ENCODE results near the gene SLC16A1.
"Not testable (repeated sequence)": the region's sequence is repeated elsewhere in the genome, so short reads cannot be mapped to it uniquely, and the experiment has no call there.

The SLC16A1 gene

DNA sequence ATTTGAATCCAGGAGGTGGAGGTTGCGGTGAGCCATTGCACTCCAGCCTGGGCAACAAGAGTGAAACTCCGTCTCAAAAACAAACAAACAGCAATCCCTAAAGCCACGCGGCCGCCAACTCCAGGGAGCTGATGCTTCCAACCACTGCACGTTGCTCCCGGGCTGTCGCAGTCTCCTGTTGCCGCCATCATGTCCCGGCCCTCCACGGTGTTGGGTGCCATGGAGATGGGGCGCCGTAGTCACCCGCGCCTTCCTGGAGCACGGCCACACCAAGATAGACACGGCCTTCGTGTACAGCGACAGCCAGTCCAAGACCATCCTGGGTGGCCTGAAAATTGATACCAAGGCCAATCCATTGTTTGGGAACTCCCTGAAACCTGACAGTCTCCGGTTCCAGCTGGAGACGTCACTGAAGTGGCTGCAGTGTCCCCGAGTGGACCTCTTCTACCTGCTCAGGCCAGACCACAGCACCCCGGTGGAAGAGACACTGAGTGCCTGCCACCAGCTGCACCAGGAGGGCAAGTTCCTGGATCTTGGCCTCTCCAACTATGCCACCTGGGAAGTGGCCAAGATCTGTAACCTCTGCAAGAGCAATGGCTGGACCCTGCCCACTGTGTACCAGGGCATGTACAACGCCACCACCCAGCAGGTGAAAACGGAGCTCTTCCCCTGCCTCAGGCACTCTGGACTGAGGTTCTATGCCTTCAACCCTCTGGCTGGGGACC lies 32.6 kb downstream of the SLC16A1 start:
- no peak for DNase-seq

DNA sequence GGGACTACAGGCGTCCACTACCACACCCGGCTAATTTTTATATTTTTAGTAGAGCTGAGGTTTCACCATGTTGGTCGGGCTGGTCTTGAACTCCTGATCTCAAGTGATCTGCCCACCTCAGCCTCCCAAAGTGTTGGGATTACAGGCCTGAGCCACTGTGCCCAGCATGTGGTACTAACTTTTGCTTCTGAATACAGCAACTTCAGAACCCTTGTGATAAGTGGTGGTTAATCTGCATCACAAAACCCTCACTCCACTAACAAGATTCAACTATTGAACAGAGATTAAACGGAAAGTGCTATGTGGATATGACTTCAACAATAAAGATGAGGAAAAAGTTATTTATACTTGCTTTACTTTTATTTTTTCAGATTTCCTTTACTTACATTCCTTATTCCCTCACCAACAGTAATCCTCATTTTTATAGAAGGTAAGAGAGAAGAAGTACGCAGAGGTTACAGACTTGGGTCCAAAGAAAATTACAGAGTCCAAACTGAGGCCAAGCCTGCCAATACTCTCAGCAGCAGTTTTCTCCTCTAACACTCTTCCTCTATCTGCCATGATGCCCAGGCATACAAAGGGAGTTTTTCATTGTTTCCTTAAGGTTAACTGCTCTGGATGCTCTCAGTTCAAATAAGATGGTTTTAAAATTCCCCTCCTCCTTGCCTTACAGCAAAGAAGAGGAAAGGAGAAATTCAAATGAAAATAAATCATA lies 44.3 kb downstream of the SLC16A1 start:
- no peak for DNase-seq

GRCh38 chr1:112909847-112910246 lies 46.1 kb downstream of the SLC16A1 start:
- no peak for DNase-seq

- peak; percentile 12 for DNase-seq
Measured at GRCh38 chr1:112906150-112906698, 49.8 kb downstream of the SLC16A1 start.

- no peak for DNase-seq
Measured at GRCh38 chr1:112905395-112906149, 50.4 kb downstream of the SLC16A1 start.

GRCh38 chr1:112904831-112905261 lies 51.1 kb downstream of the SLC16A1 start:
- no peak for DNase-seq

DNA sequence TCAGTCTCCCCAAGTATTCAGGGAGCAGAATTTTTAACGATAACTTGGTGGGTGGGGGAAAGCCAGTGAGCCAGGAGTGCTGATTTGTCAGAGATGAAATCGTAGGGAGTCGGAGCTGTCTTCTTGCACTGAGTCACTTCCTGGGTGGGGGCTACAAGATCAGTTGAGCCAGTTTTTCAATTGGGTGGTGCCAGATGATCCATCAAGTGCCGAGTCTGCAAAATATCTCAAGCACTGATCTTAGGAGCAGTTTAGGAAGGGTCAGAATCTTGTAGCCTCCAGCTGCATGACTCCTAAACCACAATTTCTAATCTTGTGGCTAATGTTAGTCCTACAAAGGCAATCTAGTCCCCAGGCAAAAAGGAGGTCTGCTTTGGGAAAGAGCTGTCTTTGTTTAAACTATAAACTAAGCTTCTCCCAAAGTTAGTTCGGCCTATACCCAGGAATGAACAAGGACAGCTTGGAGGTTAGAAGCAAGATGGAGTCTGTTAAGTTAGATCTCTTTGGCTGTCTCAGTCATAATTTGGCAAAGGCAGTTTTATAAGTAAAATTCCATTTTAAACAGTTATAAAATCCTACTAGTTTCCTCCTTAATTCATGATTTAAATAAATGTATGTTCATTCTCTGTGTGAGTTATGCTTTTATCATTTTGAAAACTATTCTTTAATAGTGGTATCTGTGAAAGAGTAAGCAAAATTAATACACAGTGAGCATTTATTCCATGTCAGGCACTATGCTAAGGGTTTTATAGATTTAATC lies 51.7 kb downstream of the SLC16A1 start:
- no peak for DNase-seq

- DNase-seq = no peak
Measured at GRCh38 chr1:112902221-112902620, 53.8 kb downstream of the SLC16A1 start.

DNA sequence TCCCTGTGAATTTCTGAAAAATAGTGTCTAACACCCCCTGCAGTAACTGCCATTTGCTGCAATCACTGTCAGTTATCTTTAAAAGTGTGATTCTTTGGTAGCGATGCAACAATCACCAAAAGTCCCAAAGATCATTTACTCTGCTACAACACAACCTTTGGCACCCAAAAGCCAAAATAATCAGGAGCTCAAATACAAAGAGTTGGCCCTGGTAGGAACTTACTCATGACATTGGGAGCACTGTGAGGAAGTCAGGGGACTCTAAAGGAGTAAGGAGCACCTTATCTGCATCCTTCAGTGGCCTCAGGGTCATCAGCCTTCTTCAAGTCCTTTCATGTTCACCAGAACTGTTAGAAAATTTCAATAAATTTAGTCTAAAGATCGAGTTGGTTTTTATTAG lies 54.6 kb downstream of the SLC16A1 start:
- no peak for DNase-seq

DNA sequence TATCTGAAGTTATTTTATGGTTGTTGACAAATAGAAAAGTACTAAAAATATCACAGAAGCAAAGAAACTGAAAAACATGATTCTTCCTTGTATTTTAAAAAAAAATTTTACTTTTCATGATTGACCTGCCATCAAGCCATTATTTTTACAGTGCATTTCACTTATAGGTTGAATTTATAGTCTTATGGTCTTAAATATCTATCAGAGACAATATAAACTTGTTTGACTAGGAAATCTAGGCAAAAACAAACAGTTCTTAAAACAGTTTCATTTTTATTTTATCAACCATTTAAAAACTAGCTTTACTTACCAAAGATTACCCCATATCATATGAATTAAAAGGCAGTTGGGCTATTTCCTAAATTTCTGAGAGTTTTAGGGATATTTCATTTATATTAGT lies 59.2 kb downstream of the SLC16A1 start:
- DNase-seq = no peak

DNA sequence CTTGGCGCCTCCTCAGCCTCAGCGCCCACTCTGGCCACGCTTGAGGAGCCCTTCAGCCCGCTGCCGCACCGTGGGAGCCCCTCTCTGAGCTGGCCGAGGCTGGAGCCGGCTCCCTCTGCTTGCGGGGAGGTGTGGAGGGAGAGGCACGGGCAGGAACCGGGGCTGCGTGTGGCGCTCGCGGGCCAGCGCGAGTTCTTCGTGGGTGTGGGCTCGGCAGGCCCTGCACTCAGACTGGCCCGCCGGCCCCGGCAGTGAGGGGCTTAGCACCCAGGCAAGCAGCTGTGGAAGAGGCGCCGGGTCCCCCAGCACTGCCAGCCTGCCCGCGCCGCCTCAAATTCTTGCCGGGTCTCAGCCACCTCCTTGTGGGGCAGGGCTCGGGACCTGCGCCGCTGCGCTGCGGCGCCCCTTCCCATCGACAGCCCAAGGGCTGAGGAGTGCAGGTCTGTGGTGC lies 61.4 kb downstream of the SLC16A1 start:
- no peak for DNase-seq

- DNase-seq = no peak
Measured at GRCh38 chr1:112894010-112894292, 62.0 kb downstream of the SLC16A1 start.

DNA sequence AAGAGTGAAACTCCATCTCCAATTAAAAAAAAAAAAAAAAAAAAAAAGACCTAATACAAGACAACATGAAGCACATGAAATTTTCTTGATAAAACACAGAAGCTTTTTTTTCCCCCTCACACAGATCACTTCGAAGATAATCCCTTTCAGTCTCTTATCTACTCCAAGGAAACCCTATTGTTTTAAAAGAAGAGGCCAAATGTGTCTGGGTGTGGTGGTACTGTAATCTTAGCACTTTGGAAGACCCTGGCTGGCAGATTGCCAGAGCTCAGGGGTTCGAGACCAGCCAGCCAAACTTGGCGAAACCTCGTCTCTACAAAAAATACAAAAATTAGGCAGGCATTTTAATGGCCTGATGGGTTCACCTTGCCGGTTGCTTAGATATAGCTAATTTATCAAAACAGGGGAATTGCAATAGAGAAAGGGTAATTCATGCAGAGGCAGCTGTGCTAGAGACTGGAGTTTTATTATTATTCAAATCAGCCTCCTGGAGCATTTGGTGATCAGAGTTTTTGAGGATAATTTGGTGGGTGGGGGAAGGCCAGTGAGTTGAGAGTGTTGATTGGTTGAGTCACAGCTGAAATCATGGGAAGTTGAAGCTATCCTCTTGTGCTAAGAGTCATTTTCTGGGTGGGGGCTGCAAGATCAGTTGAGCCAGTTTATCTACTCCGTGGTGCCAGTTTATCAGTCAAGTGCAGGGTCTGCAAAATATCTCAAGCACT lies 62.5 kb downstream of the SLC16A1 start:
- no peak for DNase-seq

DNA sequence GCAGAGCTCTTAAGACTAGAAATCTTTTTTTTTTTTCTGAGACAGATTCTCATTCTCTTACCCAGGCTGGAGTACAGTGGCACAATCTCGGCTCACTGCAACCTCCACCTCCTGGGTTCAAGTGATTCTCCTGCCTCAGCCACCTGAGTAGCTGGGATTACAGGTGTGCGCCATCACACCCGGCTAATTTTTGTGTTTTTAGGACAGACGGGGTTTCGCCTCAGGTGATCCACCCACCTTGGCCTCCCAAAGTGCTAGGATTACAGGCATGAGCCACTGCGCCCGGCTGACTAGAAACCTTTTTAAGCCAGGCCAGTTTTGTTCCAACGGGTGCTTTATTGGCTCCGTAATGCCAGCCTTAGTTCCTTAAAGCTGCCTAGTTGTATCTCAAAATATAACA lies 66.1 kb downstream of the SLC16A1 start:
- not testable (repeated sequence) for DNase-seq

- no peak for DNase-seq
Measured at GRCh38 chr1:112889052-112889768, 66.8 kb downstream of the SLC16A1 start.

DNA sequence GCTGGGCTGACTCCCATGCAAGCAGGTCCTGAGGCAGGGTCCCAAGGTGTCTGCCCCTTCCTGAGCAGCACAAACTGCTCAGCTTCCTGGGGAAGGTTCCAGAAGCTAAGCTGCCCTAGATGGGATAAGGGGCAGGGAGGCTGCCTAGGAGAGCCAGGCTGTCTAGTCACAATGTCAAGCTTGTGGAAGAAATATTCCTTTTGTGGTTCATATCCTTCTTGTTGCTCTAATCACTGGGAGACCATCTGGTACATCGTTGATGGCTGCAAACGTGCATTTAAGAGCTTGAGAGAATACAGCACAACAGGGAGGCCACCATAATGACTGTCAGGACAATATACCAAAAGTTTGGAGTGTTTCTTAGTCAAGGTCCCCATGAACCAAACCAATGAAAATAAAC lies 67.4 kb downstream of the SLC16A1 start:
- DNase-seq = no peak

DNA sequence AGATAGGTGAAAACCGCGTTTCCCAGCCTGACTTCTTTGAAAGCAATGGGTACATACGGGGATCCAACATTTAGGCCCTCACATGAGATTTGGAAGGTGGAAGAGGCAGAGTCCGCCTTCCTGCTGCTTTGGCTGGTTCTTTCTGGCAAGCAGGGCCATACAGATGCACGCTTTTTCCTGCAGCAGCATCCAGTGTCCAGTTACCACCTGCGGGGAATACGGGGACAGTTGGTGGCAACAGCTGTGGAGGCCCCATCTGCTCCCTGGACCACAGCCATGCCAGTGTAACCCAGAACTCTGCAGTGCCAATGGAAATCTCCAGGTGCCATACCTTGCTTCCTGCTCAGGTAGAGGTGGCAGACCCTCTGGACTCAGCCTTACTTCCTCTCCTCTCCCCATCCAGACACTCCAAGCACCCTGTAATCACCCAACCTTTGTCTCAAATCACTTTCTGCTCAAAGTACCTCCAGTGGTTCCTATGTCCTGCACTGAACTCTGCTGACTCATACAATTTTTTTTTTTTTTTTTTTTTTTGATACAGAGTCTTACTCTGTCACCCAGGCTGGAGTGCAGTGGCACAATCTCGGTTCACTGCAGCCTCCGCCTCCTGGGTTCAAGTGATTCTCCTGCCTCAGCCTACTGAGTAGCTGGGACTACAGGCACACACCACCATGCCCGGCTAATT lies 68.3 kb downstream of the SLC16A1 start:
- DNase-seq = no peak

DNA sequence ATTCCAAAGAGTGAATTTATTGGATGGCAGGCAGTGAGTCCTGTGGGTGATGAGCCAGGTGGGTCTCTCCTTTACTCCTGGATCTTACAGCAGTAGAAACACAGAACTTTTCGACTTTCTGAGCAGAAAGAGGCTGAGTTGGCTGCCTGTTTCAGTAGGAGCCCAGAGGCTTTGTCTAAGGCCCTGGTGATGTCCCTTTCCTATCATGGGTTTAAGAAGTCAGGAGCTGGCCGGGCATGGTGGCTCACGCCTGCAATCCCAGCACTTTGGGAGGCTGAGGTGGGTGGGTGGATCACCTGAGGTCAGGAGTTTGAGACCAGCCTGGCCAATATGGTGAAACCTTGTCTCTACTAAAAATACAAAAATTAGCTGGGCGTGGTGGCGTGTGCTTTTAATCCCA lies 71.0 kb downstream of the SLC16A1 start:
- DNase-seq = not testable (repeated sequence)

- peak; percentile 2 for DNase-seq
Measured at GRCh38 chr1:112882271-112882744, 73.7 kb downstream of the SLC16A1 start.

DNA sequence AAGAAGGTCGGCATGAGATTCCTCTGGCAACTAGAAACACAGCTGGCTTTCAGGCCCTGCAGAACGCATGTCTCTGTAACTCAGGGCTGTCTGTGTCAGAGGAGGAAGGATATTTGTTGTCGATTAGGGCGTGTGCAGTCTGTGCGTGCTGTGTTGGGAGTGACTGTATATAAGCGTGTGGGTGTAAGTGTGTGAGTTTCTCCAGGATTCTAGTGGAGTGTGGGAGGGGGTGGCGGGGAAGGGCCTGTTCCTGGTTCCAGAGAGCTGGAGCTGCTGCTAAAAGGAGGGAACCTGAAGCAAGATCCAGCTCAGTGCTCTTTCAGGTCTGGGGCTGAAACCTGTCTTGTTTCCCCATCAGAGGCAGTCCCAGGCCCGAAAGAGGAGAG lies 74.3 kb downstream of the SLC16A1 start:
- no peak for DNase-seq

DNA sequence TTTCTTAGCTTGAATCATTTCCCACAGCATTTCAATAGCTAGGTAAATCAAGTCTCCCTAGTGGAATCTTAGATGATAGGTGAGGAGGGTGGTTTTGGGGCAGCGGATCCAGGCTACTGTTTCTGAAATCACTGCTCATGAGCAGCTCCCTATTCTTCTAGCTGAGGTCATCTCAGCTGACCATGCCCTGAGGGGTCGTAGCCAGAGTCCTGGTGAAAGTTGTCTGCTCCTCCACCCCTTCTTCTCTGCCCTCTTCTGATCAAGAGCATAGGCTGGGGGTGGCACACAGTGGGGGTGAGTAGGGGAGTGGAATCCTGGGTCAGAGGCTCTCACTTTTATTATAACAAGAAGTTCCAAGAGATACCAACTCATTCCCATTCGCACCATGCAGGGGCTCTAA lies 76.2 kb downstream of the SLC16A1 start:
- DNase-seq = no peak

Data from midbrain (tissue), 1 donor.